Effector memory CD4-positive, alpha-beta T cell (primary cell): ENCODE measurements around the gene LRRC47.

ENCODE experiments used
- DNase-seq, 3 donors: peaks; one replicate each; pipeline ENCODE4 v3.0.0-alpha.2; 2020
- H3K27ac ChIP-seq: 2 replicates; pipeline ENCODE4 v1.7.0; 2013; ENCODE audit warnings: mild to moderate bottlenecking, low read length, moderate library complexity; ENCODE audit not compliant: insufficient read depth, poor library complexity, severe bottlenecking
- H3K27me3 ChIP-seq: replicated peaks from 2 replicates; pipeline ENCODE4 v1.7.0; 2013; ENCODE audit warnings: mild to moderate bottlenecking, low read length; ENCODE audit not compliant: insufficient read depth, control insufficient read depth, poor library complexity, severe bottlenecking
- H3K36me3 ChIP-seq: 2 replicates; pipeline ENCODE4 v1.7.0; 2013; ENCODE audit warnings: mild to moderate bottlenecking, low read length, moderate library complexity; ENCODE audit not compliant: control insufficient read depth, insufficient read depth
- H3K4me1 ChIP-seq: 2 replicates; pipeline ENCODE4 v1.7.0; 2013; ENCODE audit warnings: low read length, mild to moderate bottlenecking; ENCODE audit not compliant: control insufficient read depth, insufficient read depth, poor library complexity, severe bottlenecking
- H3K4me3 ChIP-seq: 2 replicates; pipeline ENCODE4 v1.7.0; 2013; ENCODE audit warnings: low read length, low read depth, mild to moderate bottlenecking; ENCODE audit not compliant: insufficient read depth, poor library complexity, severe bottlenecking
- H3K9me3 ChIP-seq: 2 replicates; pipeline ENCODE4 v1.7.0; 2013; ENCODE audit warnings: mild to moderate bottlenecking, low read length, moderate library complexity; ENCODE audit not compliant: control insufficient read depth
- total RNA-seq, 3 donors: gene quantifications; one replicate each; lab custom pipeline; 2026; lab: John Stamatoyannopoulos, UW

The LRRC47 gene
- 37.4 to 54.0 (median 50.1) reads per million in 3 donors for total RNA-seq

DNA sequence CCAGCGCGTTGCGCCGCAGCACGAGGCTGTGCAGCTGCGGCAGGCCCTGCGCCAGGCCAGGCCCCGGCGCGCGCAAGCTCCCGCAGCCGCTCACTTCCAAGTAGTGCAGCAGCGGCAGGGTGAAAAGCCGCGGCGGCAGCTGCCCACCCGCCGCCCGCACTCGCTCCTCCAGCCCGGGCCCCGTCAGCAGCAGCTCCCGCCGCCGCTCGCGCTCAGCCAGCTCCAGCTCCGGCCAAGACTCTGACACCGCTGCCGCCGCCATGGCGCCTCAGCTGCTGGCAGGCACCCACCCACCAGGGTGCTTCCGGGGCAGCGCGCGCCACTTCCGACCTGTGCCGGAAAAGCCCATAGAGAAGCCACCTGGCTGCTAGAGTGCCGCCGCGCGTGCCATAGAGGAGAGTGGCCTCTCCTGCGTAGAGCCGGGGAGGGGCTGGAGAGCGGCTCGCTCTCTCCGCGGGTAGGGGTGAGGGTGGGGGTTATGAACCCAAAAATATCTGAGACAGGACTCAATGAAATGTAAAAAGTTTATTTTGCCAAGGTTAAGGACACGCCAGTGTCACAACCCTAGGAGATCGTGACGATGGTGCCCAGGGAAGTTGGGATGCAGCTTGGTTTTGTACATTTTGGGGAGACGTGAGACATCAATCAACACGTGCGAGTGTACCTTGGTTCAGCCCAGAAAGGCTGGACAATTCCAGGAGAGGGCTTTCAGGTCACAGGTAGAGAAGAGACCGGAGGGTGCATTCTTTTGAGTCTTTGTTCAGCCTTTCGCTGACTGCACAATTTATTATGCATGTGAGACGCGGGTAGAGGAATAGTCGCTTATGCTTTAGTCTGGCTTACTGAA, at the start of gene LRRC47:
TSS of gene LRRC47 (minus strand) at position 284 of the 847 bp plus-strand sequence. CDS start at position 262, 22 bp downstream.
- Histone ChIP-seq H3K4me3 (peak within 1 kb of the TSS; percentile 74), H3K27me3 (no peaks in the 10 kb centered on the region), H3K9me3 (no peaks in the 10 kb centered on the region), H3K4me1 (peaks cover 13% of the 10 kb centered on the region), H3K36me3 (no peaks in the 10 kb centered on the region), H3K27ac (peak within 1 kb of the TSS; percentile 16)
- peak; percentile 83 to 92 (median 88) for DNase-seq

DNA sequence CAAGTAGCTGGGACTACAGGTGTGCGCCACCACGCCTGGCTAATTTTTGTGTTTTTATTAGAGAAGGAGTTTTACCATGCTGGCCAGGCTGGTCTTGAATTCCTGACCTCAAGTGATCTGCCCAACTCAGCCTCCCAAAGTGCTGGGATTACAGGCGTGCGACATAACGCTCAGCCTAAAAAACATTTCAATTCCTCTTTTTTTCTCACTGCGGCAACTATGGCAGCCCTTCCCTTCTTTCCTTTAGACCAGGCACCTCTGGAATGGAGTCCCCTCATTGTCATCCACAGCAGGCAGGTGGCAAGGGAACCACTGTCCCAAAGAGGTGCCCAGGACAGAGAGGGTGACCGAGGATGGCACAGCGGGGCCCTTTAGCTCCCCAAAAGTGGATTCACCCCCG, 46.6 kb upstream of the LRRC47 start:
- H3K27ac ChIP-seq = no peak overlapping the region
- H3K4me3 ChIP-seq = no peak overlapping the region
- H3K27me3 ChIP-seq = no peaks in the 10 kb centered on the region
- no peaks in the 10 kb centered on the region for H3K4me1 ChIP-seq
- peaks cover 50% of the 10 kb centered on the region for H3K36me3 ChIP-seq
- DNase-seq = no peak
- H3K9me3 ChIP-seq = no peaks in the 10 kb centered on the region

DNA sequence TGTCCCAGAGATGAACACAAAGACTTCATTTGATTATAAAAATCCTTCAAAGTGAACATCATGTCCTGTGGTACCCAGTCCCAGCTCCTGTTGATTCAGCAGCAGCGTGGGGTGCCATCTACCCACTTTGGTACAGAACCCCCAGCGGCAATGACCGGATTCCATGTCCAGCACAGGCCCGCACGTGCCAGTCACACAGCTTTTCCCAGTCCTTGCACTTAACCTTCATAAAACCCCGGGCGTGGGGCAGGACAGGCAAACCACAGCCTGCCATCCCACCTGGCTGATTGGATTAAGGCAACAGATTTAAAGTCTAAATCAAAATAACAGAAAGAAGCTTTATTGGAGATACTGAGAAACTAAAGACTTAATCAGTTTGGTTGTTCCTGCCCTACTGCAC, 45.2 kb upstream of the LRRC47 start:
- H3K4me1 ChIP-seq = no peaks in the 10 kb centered on the region
- DNase-seq = no peak
- no peak overlapping the region for H3K27ac ChIP-seq
- H3K36me3 ChIP-seq = peaks cover 50% of the 10 kb centered on the region
- no peaks in the 10 kb centered on the region for H3K9me3 ChIP-seq
- no peak overlapping the region for H3K4me3 ChIP-seq
- no peaks in the 10 kb centered on the region for H3K27me3 ChIP-seq

DNA sequence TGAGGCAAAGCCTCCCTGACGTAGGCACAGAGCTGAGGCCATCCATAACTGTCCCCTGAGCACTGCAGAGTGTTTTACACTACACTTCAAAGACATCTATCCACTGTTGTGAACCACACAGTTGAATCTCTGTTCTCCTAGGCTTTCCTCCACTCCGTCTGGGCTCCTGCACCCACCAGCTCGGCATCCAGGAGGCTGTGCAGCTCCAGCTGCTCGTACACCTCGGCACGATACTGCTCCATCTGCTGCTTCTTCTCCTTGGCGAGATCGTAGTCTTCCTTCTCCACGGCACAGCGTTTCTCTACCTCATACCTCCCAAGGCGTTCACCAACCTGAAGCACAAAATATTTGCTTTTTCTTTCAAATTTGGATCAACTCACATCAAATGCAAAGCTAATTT, 42.5 kb upstream of the LRRC47 start:
- H3K27ac ChIP-seq = no peak overlapping the region
- H3K36me3 ChIP-seq = peaks cover 50% of the 10 kb centered on the region
- no peaks in the 10 kb centered on the region for H3K4me1 ChIP-seq
- no peak overlapping the region for H3K4me3 ChIP-seq
- no peaks in the 10 kb centered on the region for H3K9me3 ChIP-seq
- no peaks in the 10 kb centered on the region for H3K27me3 ChIP-seq
- DNase-seq = no peak

DNA sequence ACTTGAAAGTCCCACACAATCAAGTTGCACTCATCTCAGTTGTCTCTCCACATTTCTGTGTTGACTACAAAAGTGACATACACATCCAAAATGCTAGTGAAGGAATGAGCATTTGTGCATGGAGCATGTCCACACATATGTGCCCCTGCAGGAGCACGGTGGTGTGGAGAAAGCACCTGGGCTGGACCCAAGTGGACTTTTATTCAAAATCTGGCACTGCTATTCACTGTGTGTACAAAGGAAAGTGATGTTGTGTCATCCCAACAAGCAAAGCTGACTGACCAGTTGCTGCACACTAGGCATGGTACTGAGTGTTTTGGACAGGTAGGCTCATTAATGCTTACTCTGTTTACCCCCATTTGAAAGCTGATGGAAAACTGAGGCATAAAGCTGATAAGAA, 41.4 kb upstream of the LRRC47 start:
- Histone ChIP-seq H3K36me3 (peaks cover 54% of the 10 kb centered on the region), H3K9me3 (no peaks in the 10 kb centered on the region), H3K27me3 (no peaks in the 10 kb centered on the region), H3K27ac (no peak overlapping the region), H3K4me3 (no peak overlapping the region), H3K4me1 (no peaks in the 10 kb centered on the region)
- DNase-seq = no peak

DNA sequence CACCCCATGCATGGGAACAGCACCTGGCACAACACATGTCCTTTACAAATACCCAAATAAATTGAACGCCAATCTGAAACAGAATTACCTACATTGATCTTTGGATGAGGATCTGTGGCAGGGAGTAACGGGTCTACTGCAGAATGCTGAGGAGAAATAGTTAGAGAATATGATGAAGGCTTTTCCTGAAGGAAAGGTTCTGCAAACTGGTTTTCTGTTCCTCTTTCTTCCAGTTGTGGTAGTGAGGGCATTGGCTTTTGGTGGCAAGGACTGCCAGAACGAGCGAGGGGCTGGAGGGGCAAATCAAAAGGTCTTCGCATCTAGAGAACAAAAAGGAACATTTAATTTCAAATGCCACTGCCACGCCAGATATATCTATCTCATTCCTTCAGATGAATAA, 40.9 kb upstream of the LRRC47 start:
- H3K27me3 ChIP-seq = no peaks in the 10 kb centered on the region
- H3K4me3 ChIP-seq = no peak overlapping the region
- H3K9me3 ChIP-seq = no peaks in the 10 kb centered on the region
- H3K27ac ChIP-seq = no peak overlapping the region
- no peaks in the 10 kb centered on the region for H3K4me1 ChIP-seq
- H3K36me3 ChIP-seq = peaks cover 54% of the 10 kb centered on the region
- no peak for DNase-seq

DNA sequence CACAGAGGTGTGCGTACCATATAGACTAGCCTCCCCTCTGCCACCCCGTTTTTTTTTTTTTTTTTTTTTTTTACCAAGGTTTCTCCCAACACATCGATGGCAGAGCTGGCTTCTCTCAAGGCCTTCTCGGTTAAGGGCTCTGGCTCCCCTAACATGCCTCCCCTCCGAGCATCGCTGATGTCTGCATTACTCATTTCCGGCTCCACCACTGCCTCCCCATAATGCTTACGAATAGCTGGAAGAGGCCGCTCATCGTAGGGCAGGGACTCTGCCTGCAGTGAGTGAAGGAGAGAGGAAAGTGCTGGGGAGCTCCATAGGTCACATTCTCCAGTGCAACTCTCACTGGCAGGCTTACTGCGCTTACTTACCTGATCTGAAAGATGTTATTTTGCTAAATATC, 40.1 kb upstream of the LRRC47 start:
- Histone ChIP-seq H3K9me3 (no peaks in the 10 kb centered on the region), H3K4me1 (no peaks in the 10 kb centered on the region), H3K27ac (no peak overlapping the region), H3K27me3 (no peaks in the 10 kb centered on the region), H3K36me3 (peaks cover 58% of the 10 kb centered on the region), H3K4me3 (no peak overlapping the region)
- no peak for DNase-seq

DNA sequence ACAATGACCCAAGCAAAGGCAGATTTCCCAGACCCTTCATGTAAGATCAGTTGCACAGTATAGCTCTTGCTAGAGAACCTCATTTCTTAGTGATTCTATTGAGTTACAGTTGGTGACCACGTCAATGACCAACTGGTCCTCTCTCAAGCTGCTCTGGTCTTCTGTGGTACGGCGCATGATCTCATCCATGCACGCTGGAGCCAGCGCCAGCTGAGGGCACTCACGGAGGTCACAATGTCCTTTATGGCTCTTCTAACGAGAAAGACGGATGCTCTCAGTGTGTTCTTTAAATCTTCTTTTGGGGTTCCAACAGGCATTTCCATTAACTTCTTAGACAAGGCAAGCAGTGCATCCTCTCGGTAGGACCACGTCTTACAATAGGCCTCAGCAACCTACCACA, 38.4 kb upstream of the LRRC47 start:
- no peaks in the 10 kb centered on the region for H3K4me1 ChIP-seq
- no peaks in the 10 kb centered on the region for H3K9me3 ChIP-seq
- H3K36me3 ChIP-seq = peaks cover 59% of the 10 kb centered on the region
- H3K27ac ChIP-seq = no peak overlapping the region
- DNase-seq = no peak
- H3K4me3 ChIP-seq = no peak overlapping the region
- H3K27me3 ChIP-seq = no peaks in the 10 kb centered on the region

DNA sequence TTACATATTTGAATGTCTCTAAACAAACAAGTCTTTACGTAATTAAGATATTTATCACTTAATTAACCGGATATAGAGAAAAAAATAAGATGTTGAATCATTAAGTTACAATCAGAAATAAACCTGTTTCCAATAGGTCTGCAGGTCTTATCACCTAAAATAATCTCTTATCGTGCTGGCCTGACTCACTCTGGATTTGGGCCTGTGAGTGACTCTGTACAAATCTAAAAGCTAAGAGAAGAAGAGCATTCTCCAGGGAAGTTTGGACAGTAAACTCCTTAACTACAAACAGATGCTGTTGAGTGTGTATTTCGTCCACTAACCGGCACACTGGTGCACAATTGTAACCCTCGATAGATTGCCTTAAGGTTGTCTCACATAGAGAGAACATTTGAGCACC, 35.4 kb upstream of the LRRC47 start:
- no peaks in the 10 kb centered on the region for H3K4me1 ChIP-seq
- no peak for DNase-seq
- H3K27me3 ChIP-seq = no peaks in the 10 kb centered on the region
- no peaks in the 10 kb centered on the region for H3K9me3 ChIP-seq
- peaks cover 54% of the 10 kb centered on the region for H3K36me3 ChIP-seq
- no peak overlapping the region for H3K4me3 ChIP-seq
- no peak overlapping the region for H3K27ac ChIP-seq

DNA sequence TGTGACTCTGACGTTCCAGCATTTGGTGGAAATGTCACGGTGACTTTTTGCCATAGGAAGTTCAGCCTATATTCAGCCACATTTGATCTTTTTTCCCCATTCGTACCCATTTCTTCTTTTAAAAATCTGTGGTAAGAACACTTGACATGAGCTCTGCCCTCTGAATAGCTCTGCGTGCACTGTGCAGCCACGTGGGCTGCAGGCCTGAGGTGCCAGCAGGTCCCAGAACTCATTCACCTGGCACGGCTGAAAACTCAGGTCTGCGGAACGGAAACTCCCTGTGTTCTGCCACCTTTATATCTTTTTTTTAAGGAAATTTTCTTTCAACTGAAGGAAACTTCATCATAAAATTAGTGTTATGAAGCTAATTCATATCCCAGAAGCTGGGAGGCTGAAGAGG, 32.1 kb upstream of the LRRC47 start:
- Histone ChIP-seq H3K4me3 (no peak overlapping the region), H3K36me3 (peaks cover 60% of the 10 kb centered on the region), H3K27ac (no peak overlapping the region), H3K27me3 (no peaks in the 10 kb centered on the region), H3K4me1 (no peaks in the 10 kb centered on the region), H3K9me3 (no peaks in the 10 kb centered on the region)
- DNase-seq = no peak
